Heart left ventricle (tissue), 16 donors: ENCODE data around the gene LYSMD3. TPM values are rescaled to one million over a fixed set of nuclear protein-coding genes. Genes with fewer than 3 reads are reported as not detected.

Source experiments
- ATAC-seq, 4 donors: fragments of 200-7000 bp; cut with Tn5 transposase; one replicate each; pipeline ENCODE4 v1.9.1; 2020 to 2022; ENCODE audit warnings: moderate library complexity in 4 of 4, mild to moderate bottlenecking in 3 of 4, moderate number of reproducible peaks in 1 of 4
- DNase-seq, 5 donors: peaks; one replicate each; pipeline ENCODE4 v3.0.0-alpha.2; 2020
- H3K27ac ChIP-seq, 12 donors: fragments of 200-600 bp; sonication (generic) in 4 of 12; one replicate each; pipeline versions ENCODE4 v1.5.0 to v1.8.0; 2016 to 2022; ENCODE audit warnings: mild to moderate bottlenecking in 2 of 12
- H3K27me3 ChIP-seq, 9 donors: fragments of 200-600 bp; sonication (generic) in 2 of 9; one replicate each; pipeline versions ENCODE4 v1.5.1 to v1.8.0; 2016 to 2022; ENCODE audit warnings: mild to moderate bottlenecking in 3 of 9
- H3K36me3 ChIP-seq, 9 donors: fragments of 200-600 bp; sonication (generic) in 2 of 9; one replicate each; pipeline versions ENCODE4 v1.5.0 to v1.8.0; 2018 to 2022; ENCODE audit warnings: mild to moderate bottlenecking in 2 of 9
- H3K4me1 ChIP-seq, 12 donors: fragments of 200-600 bp; sonication (generic) in 4 of 12; one replicate each; pipeline versions ENCODE4 v1.5.0 to v1.8.0; 2016 to 2022; ENCODE audit warnings: mild to moderate bottlenecking in 3 of 12
- H3K4me3 ChIP-seq, 12 donors: fragments of 200-600 bp; sonication (generic) in 4 of 12; one replicate each; pipeline versions ENCODE4 v1.5.0 to v1.8.0; 2017 to 2022; ENCODE audit warnings: mild to moderate bottlenecking in 9 of 12, moderate library complexity in 4 of 12
- H3K9me3 ChIP-seq, 12 donors: fragments of 200-600 bp; sonication (generic) in 4 of 12; one replicate each; pipeline versions ENCODE4 v1.5.0 to v1.8.0; 2016 to 2022; ENCODE audit warnings: mild to moderate bottlenecking in 1 of 12
- POLR2A ChIP-seq, 2 donors: fragments of 450-650 bp; IDR thresholded peaks; one replicate each; pipeline ENCODE4 v1.6.1; 2017; ENCODE audit warnings: antibody characterized with exemption in 2 of 2, mild to moderate bottlenecking in 2 of 2, moderate library complexity in 2 of 2
- WGBS, 4 donors: extraction: QIAGEN DNeasy Blood & Tissue Kit in 2 of 4; methylation state at CpG; one replicate each; pipeline versions ENCODE4 v1.1.5 to v1.1.7; 2013 to 2018; 5-methylcytosine and 5-hydroxymethylcytosine counted together
- intact Hi-C, 10 donors: fragments of 100-400 bp; cut with DNase I; formaldehyde crosslinking; loops; one replicate each; pipeline versions ENCODE4 v1.11.1 to v1.14.2; 2022
- polyA plus RNA-seq, 2 donors: library from polyadenylated mRNA; stranded (reverse); fragments of 200-250 nt; gene quantifications; one replicate each; pipeline ENCODE4 v1.2.3, GENCODE V29; 2013
- total RNA-seq, 9 donors: library from RNA; depleted of rRNA in 2 of 9; stranded (reverse); fragments of >200 nt in 2 of 9; fragmentation: NEBNext Ultra II Directional in 3 of 9; extraction: Animal tissue kit (Norgen Biotek cat#: 25700) in 3 of 9; gene quantifications; one replicate each; pipeline versions ENCODE4 v1.1.0 to v1.2.4, GENCODE V29; 2016 to 2023
- TF ChIP-seq, protein P1 (sequence below), 12 donors: fragments of 200-600 bp; sonication (generic) in 4 of 12; IDR thresholded peaks; one replicate each; pipeline versions ENCODE4 v1.5.0 to v1.8.0; 2018 to 2022; ENCODE audit warnings: antibody characterized with exemption in 12 of 12, mild to moderate bottlenecking in 5 of 12
- donor health status: ischemic (EF 13 %, LVEDD 7.1; RV severe dilation, severe dysfunction).
- donor health status: healthy with polysubstance abuse.
- donor health status: DM: no; HTN: yes; CAD: no.
- donor health status: DM: no; HTN: no; CAD: no.
- donor health status: ischemic (EF 25% LVEDD 6.9; RV normal size, moderate dysfunction).
- donor health status: ischemic (EF 25% LVEDD 5.7; RV mildly dilated, moderate dysfunction).
- donor health status: healthy.
- donor health status: DM: yes; HTN: yes; CAD: no.
- donor health status: ischemic (EF 35%, LVEDD 5.7; RV mildly dilated, moderate dysfunction).
- donor health status: nonischemic (EF 11% LVEDD 7.7; RV severe dilation, severe dysfunction).
- donor health status: DM: yes; HTN: yes; CAD: no.
- donor health status: PGD.
- donor health status: ischemic (EF 29% LVEDD 5.4; RV normal size, mild dysfunction).
- donor health status: nonischemic (EF 23%, LVEDD 6.1; RV moderate dilation, normal function).

The LYSMD3 gene
- total and polyA plus RNA-seq, 11 donors = 5.4 to 23.3 (median 18.4) TPM

DNA sequence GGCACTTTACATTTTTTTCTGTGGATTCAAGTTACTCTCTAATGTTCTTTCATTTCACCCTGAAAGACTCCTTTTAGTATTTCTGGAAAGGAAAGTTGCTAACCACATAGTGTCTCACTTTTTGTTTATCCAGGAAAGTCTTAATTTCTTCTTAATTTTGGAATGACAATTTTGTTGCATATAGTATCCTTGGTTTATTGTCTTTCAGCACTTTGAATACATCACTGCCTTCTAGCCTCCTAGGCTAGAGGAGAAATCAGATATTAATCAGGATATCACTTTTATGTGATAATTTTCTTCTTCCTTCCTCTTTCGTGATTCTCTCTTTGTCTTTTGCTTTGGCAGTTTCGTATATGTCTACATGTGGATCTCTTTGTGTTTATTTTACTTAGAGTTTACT lies 40.6 kb upstream of the LYSMD3 start:
- no peak overlapping the region for H3K4me3 ChIP-seq
- 67 to 78% (median 73%) methylated on average over 2 of the region's 2 CpGs for WGBS, 4 donors
- no peaks in the 10 kb centered on the region for H3K4me1 ChIP-seq
- intact Hi-C loops = no loop called here
- H3K9me3 ChIP-seq = peaks cover 0 to 23% (median 0%) of the 10 kb centered on the region in 12 donors
- peaks cover 0 to 6% (median 0%) of the 10 kb centered on the region in 9 donors for H3K27me3 ChIP-seq
- no peak for ATAC-seq
- no peaks in the 10 kb centered on the region for H3K36me3 ChIP-seq
- TF ChIP-seq POLR2A (IDR thresholded peaks at IDR 0.05) = no peak
- TF ChIP-seq, protein P1, sequence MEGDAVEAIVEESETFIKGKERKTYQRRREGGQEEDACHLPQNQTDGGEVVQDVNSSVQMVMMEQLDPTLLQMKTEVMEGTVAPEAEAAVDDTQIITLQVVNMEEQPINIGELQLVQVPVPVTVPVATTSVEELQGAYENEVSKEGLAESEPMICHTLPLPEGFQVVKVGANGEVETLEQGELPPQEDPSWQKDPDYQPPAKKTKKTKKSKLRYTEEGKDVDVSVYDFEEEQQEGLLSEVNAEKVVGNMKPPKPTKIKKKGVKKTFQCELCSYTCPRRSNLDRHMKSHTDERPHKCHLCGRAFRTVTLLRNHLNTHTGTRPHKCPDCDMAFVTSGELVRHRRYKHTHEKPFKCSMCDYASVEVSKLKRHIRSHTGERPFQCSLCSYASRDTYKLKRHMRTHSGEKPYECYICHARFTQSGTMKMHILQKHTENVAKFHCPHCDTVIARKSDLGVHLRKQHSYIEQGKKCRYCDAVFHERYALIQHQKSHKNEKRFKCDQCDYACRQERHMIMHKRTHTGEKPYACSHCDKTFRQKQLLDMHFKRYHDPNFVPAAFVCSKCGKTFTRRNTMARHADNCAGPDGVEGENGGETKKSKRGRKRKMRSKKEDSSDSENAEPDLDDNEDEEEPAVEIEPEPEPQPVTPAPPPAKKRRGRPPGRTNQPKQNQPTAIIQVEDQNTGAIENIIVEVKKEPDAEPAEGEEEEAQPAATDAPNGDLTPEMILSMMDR (IDR thresholded peaks at IDR 0.05) = no peak
- H3K27ac ChIP-seq = no peak overlapping the region
- no peak for DNase-seq

DNA sequence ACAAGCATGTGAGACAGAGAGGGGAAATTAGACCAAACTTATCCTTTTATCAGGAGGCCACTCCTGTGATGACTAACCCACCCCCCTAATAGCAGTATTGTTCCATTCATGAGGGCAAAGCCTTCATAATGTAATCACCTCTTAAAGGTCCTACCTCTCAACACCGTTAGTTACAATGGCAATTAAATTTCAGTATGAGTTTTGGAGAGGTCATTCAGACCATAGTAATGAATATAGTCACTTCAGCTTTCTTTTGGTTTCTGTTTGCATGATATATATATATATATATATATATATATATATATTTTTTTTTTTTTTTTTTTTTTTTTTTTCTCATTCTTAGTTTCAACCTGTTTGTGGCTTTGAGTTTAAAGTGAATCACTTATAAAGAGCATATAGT lies 39.7 kb upstream of the LYSMD3 start:
- WGBS, 4 donors = 78 to 87% (median 84%) methylated on average over 1 of the region's 1 CpG
- intact Hi-C loops = no loop called here
- no peak for ATAC-seq
- Histone ChIP-seq H3K27me3 (peaks cover 0 to 6% (median 0%) of the 10 kb centered on the region in 9 donors), H3K36me3 (no peaks in the 10 kb centered on the region), H3K9me3 (peaks cover 0 to 23% (median 0%) of the 10 kb centered on the region in 12 donors), H3K4me1 (no peaks in the 10 kb centered on the region), H3K4me3 (no peak overlapping the region), H3K27ac (no peak overlapping the region)
- no peak for TF ChIP-seq POLR2A (IDR thresholded peaks at IDR 0.05)
- TF ChIP-seq, protein P1 (IDR thresholded peaks at IDR 0.05) = no peak
- no peak for DNase-seq

DNA sequence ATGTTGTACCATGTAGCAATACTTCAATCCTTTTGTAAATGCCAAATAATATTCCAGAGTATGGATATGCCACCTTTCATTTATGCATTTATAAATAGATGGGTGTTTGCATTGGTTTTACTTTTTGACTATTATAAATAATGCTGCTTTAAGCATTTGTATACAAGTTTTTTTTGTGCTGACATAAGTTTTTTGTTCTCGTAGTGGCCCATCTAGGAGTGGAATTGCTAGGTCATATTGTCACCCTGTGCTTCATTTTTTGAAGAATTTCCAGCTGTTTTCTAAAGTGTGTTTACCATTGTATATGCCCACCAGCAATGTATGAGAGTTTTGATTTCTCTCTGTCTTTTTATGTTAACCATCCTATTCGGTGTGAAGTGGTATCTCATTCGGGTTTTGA lies 36.1 kb upstream of the LYSMD3 start:
- Histone ChIP-seq H3K36me3 (no peaks in the 10 kb centered on the region), H3K27ac (no peak overlapping the region), H3K27me3 (peaks cover 0 to 24% (median 5%) of the 10 kb centered on the region in 9 donors), H3K4me1 (no peaks in the 10 kb centered on the region), H3K9me3 (peaks cover 0 to 19% (median 0%) of the 10 kb centered on the region in 12 donors), H3K4me3 (no peak overlapping the region)
- intact Hi-C loops = no loop called here
- no peak for ATAC-seq
- TF ChIP-seq, protein P1 (IDR thresholded peaks at IDR 0.05) = no peak
- TF ChIP-seq POLR2A (IDR thresholded peaks at IDR 0.05) = no peak
- DNase-seq = no peak
- 81 to 91% (median 90%) methylated on average over 3 of the region's 3 CpGs for WGBS, 4 donors

DNA sequence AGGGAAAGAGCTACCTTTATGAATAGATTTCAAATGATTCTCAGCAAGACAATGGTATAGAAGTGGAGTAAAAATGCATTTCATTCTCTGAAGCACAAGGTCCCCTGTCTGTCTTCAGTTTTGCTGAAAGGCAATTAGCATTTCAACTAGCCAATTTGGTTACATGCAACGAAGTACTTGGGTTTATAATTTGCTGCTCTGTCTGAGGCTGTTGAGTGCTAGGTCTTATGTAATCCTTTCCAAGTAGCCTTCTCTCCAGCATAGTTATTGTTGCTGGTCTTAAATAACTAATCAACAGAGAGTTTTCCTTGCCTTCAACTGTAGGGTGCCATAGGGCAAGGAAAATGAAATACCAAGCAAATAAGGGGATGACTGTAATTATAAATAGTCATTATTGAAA lies 33.7 kb upstream of the LYSMD3 start:
- Histone ChIP-seq H3K4me1 (peaks cover 0 to 12% (median 6%) of the 10 kb centered on the region in 12 donors), H3K4me3 (no peak overlapping the region), H3K27me3 (peaks cover 7 to 48% (median 27%) of the 10 kb centered on the region in 9 donors), H3K9me3 (no peaks in the 10 kb centered on the region), H3K27ac (no peak overlapping the region), H3K36me3 (no peaks in the 10 kb centered on the region)
- 27 to 34% (median 29%) methylated on average over 1 of the region's 1 CpG for WGBS, 4 donors
- no peak for DNase-seq
- ATAC-seq = no peak
- no peak for TF ChIP-seq POLR2A (IDR thresholded peaks at IDR 0.05)
- TF ChIP-seq, protein P1 (IDR thresholded peaks at IDR 0.05) = no peak
- intact Hi-C loops = no loop called here
